ENCODE results near the gene GORASP2. TPM values are rescaled to one million over a fixed set of nuclear protein-coding genes. Genes with fewer than 3 reads are reported as not detected.

Gene GORASP2
- total RNA-seq, 1 donor from 2014 or later = 67.1 TPM

DNA sequence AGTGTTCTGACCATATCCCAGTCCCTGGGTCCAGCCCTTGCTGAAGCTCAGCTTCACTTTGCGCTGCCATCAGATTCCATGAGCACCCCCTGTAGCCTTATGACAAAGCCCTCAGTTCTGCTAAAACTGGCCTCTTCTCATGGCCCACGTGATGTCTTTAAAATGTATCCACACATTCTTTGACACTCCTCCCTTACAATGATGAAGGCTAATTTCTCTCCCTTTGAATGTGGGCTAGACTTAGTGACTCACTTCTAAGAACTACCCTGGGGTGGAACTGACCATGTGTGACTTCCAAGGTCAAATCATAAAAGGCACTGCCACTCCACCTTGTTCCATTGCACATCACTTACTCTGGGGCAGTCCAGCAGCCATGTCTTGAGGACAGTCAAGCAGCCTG, 45.4 kb upstream of the GORASP2 start:
- no peak overlapping the region for H3K4me2 ChIP-seq
- Mint-ChIP-seq H3K9me3 (no peaks in the 10 kb centered on the region), H3K36me3 (no peaks in the 10 kb centered on the region), H3K4me1 (peaks cover 4% of the 10 kb centered on the region), H3K27me3 (ENCODE audit: insufficient read depth, low read depth) (peaks cover 2% of the 10 kb centered on the region), H3K4me3 (no peak overlapping the region), H3K27ac (no peak overlapping the region)
- no peaks in the 10 kb centered on the region for H3K4me1 ChIP-seq
- H4K20me1 ChIP-seq (ENCODE audit: low read depth) = no peaks in the 10 kb centered on the region
- H3K79me2 ChIP-seq (ENCODE audit: low read depth) = no peaks in the 10 kb centered on the region
- no peak for TF ChIP-seq EZH2phosphoT487 (IDR thresholded peaks at IDR 0.05)
- TF ChIP-seq EZH2 (IDR thresholded peaks at IDR 0.05) = no peak
- TF ChIP-seq, protein P1, sequence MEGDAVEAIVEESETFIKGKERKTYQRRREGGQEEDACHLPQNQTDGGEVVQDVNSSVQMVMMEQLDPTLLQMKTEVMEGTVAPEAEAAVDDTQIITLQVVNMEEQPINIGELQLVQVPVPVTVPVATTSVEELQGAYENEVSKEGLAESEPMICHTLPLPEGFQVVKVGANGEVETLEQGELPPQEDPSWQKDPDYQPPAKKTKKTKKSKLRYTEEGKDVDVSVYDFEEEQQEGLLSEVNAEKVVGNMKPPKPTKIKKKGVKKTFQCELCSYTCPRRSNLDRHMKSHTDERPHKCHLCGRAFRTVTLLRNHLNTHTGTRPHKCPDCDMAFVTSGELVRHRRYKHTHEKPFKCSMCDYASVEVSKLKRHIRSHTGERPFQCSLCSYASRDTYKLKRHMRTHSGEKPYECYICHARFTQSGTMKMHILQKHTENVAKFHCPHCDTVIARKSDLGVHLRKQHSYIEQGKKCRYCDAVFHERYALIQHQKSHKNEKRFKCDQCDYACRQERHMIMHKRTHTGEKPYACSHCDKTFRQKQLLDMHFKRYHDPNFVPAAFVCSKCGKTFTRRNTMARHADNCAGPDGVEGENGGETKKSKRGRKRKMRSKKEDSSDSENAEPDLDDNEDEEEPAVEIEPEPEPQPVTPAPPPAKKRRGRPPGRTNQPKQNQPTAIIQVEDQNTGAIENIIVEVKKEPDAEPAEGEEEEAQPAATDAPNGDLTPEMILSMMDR (IDR thresholded peaks at IDR 0.05) = no peak
- H2AFZ ChIP-seq (replicated peaks) = no peak overlapping the region
- H3F3A ChIP-seq (ENCODE audit: low read depth) = no peaks in the 10 kb centered on the region
- H3K4me3 ChIP-seq = no peak overlapping the region
- H3K27ac ChIP-seq = no peak overlapping the region
- no peak for DNase-seq (ENCODE audit: low spot score)
- no peaks in the 10 kb centered on the region for H3K27me3 ChIP-seq
- H3K9me3 ChIP-seq (ENCODE audit: low read depth) = no peaks in the 10 kb centered on the region
- H3K36me3 ChIP-seq = no peaks in the 10 kb centered on the region
- no peak overlapping the region for H3K9ac ChIP-seq

GRCh38 chr2:170885130-170885791, 43.8 kb upstream of the GORASP2 start:
- no peaks in the 10 kb centered on the region for H3K9me3 Mint-ChIP-seq
- H3K27me3 ChIP-seq = no peaks in the 10 kb centered on the region
- no peak overlapping the region for H3K27ac Mint-ChIP-seq
- H2AFZ ChIP-seq (replicated peaks) = no peak overlapping the region
- H3K27ac ChIP-seq = no peak overlapping the region
- no peak overlapping the region for H3K4me3 ChIP-seq
- H3K9me3 ChIP-seq (ENCODE audit: low read depth) = no peaks in the 10 kb centered on the region
- no peak overlapping the region for H3K4me3 Mint-ChIP-seq
- H3K36me3 Mint-ChIP-seq = no peaks in the 10 kb centered on the region
- H3K4me1 Mint-ChIP-seq = peaks cover 4% of the 10 kb centered on the region
- H3K4me2 ChIP-seq = no peak overlapping the region
- H3K27me3 Mint-ChIP-seq (ENCODE audit: insufficient read depth, low read depth) = peaks cover 2% of the 10 kb centered on the region
- no peak for TF ChIP-seq EZH2phosphoT487 (IDR thresholded peaks at IDR 0.05)
- DNase-seq (ENCODE audit: low spot score) = no peak
- H3F3A ChIP-seq (ENCODE audit: low read depth) = no peaks in the 10 kb centered on the region
- no peak overlapping the region for H3K9ac ChIP-seq
- no peaks in the 10 kb centered on the region for H4K20me1 ChIP-seq (ENCODE audit: low read depth)
- no peaks in the 10 kb centered on the region for H3K79me2 ChIP-seq (ENCODE audit: low read depth)
- no peaks in the 10 kb centered on the region for H3K4me1 ChIP-seq
- H3K36me3 ChIP-seq = no peaks in the 10 kb centered on the region

DNA sequence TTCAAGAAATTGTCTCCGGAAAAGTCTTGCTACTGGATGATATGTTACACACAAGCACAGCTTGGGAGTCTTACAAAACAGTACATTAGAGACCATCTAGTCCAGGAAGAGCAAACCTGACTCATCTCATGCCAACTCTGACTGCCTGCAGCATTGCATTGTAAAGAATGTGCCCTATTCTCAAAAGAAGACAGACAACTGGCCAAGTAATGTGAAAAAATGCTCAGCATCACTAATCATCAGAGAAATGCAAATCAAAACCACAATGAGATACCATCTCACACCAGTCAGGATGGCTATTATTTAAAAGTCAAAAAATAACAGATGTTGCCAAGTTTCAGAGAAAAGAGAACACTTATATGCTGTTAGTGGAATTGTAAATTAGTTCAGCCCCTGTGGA, 42.7 kb upstream of the GORASP2 start:
- Histone ChIP-seq H3K79me2 (ENCODE audit: low read depth) (no peaks in the 10 kb centered on the region), H4K20me1 (ENCODE audit: low read depth) (no peaks in the 10 kb centered on the region), H3K4me1 (no peaks in the 10 kb centered on the region), H3K4me2 (no peak overlapping the region), H3K27ac (no peak overlapping the region), H3F3A (ENCODE audit: low read depth) (no peaks in the 10 kb centered on the region), H3K9me3 (ENCODE audit: low read depth) (no peaks in the 10 kb centered on the region), H3K4me3 (no peak overlapping the region), H2AFZ (replicated peaks) (no peak overlapping the region), H3K27me3 (no peaks in the 10 kb centered on the region), H3K9ac (no peak overlapping the region), H3K36me3 (no peaks in the 10 kb centered on the region)
- TF ChIP-seq, protein P1 (IDR thresholded peaks at IDR 0.05) = no peak
- TF ChIP-seq EZH2 (IDR thresholded peaks at IDR 0.05) = no peak
- no peak for TF ChIP-seq EZH2phosphoT487 (IDR thresholded peaks at IDR 0.05)
- H3K4me1 Mint-ChIP-seq = peaks cover 4% of the 10 kb centered on the region
- no peak overlapping the region for H3K27ac Mint-ChIP-seq
- H3K36me3 Mint-ChIP-seq = no peaks in the 10 kb centered on the region
- no peak for DNase-seq (ENCODE audit: low spot score)
- no peak overlapping the region for H3K4me3 Mint-ChIP-seq
- H3K9me3 Mint-ChIP-seq = no peaks in the 10 kb centered on the region
- H3K27me3 Mint-ChIP-seq (ENCODE audit: insufficient read depth, low read depth) = peaks cover 2% of the 10 kb centered on the region

DNA sequence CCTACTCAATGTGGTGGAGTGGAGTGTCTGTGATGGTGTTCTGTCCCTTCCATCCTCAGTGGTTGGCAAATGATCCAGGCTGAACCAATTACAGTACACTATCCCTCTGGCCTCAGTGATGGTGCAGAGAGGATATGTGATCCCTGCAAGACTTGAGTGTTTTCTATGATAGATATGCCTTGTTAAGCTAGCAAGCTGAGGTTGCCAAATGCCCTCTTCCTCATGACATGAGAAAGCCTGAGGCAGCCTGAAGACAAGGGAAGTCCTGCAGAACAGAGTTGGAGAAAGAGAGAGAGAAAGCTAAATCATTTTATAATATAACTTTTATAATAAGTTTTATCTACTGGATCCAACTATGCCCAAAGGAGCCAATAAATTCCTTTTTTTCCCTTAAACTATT, 41.6 kb upstream of the GORASP2 start:
- no peak overlapping the region for H3K4me2 ChIP-seq
- no peak overlapping the region for H3K4me3 Mint-ChIP-seq
- H3K4me1 Mint-ChIP-seq = peaks cover 4% of the 10 kb centered on the region
- no peak overlapping the region for H3K4me3 ChIP-seq
- H3K27ac ChIP-seq = no peak overlapping the region
- H3K9me3 Mint-ChIP-seq = no peaks in the 10 kb centered on the region
- no peak overlapping the region for H3K9ac ChIP-seq
- peaks cover 2% of the 10 kb centered on the region for H3K27me3 Mint-ChIP-seq (ENCODE audit: insufficient read depth, low read depth)
- no peaks in the 10 kb centered on the region for H3K36me3 ChIP-seq
- no peaks in the 10 kb centered on the region for H3F3A ChIP-seq (ENCODE audit: low read depth)
- H3K4me1 ChIP-seq = no peaks in the 10 kb centered on the region
- TF ChIP-seq, protein P1 (IDR thresholded peaks at IDR 0.05) = no peak
- TF ChIP-seq EZH2phosphoT487 (IDR thresholded peaks at IDR 0.05) = no peak
- no peak for TF ChIP-seq EZH2 (IDR thresholded peaks at IDR 0.05)
- no peak overlapping the region for H2AFZ ChIP-seq (replicated peaks)
- H4K20me1 ChIP-seq (ENCODE audit: low read depth) = no peaks in the 10 kb centered on the region
- DNase-seq (ENCODE audit: low spot score) = no peak
- no peak overlapping the region for H3K27ac Mint-ChIP-seq
- H3K9me3 ChIP-seq (ENCODE audit: low read depth) = no peaks in the 10 kb centered on the region
- H3K79me2 ChIP-seq (ENCODE audit: low read depth) = no peaks in the 10 kb centered on the region
- no peaks in the 10 kb centered on the region for H3K27me3 ChIP-seq
- H3K36me3 Mint-ChIP-seq = no peaks in the 10 kb centered on the region

Measured in neural progenitor cell (in vitro differentiated cells).